ENCODE results near the gene HADHB.

The HADHB gene

DNA sequence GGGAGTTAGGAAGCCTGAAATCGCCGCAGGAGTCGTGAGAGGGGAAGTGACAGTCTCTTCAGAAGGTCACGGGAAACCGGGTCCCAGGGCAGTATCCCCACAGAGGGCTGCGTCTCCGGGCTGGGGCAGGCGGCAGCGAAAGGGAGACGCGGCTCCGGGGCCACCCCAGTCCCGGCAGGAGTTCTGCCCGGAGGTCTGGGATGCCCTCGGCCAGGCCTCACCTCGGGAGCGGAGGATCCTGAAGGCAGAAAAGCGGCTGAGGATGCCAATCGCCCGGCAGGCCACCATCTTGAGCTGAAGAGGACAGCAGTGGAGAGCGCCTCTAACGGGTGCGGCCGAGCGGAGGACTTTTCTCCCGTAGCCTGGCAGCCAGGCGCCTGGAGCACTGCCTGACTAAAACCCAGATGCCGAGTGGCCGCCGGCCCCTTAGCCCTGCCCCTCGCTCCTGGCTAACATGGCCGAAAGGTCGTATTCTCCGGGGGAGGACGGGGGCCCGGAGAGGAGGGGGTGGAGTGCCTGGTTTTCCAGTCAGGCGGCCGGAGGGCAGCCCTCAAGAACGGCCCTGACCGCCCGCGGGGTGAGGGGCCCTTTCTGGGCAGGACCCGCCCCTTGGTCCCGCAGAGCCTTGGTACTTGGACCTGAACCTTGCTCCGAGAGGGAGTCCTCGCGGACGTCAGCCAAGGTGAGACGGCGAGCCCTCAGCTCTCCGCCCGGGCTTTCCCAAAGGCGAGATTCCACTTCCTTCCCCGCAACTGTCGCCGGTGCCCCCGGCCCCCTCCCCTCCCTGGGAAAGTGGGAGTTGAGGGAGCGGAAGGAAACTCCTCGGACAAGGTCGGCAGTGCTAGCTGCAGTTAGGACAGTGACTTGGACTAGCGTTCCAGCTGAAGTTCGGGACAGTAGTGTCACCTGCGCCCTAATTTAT lies at the start of gene HADHB, which contains the start of gene HADHA:
HADHB (plus strand) TSS at position 631 of the 922 bp plus-strand sequence. CDS start 9,316 bp downstream, outside the sequence.
HADHA (minus strand) TSS at position 324 of the 922 bp plus-strand sequence; CDS start at position 288, 36 bp downstream.
- peak; percentile 95 for FAIRE-seq

DNA sequence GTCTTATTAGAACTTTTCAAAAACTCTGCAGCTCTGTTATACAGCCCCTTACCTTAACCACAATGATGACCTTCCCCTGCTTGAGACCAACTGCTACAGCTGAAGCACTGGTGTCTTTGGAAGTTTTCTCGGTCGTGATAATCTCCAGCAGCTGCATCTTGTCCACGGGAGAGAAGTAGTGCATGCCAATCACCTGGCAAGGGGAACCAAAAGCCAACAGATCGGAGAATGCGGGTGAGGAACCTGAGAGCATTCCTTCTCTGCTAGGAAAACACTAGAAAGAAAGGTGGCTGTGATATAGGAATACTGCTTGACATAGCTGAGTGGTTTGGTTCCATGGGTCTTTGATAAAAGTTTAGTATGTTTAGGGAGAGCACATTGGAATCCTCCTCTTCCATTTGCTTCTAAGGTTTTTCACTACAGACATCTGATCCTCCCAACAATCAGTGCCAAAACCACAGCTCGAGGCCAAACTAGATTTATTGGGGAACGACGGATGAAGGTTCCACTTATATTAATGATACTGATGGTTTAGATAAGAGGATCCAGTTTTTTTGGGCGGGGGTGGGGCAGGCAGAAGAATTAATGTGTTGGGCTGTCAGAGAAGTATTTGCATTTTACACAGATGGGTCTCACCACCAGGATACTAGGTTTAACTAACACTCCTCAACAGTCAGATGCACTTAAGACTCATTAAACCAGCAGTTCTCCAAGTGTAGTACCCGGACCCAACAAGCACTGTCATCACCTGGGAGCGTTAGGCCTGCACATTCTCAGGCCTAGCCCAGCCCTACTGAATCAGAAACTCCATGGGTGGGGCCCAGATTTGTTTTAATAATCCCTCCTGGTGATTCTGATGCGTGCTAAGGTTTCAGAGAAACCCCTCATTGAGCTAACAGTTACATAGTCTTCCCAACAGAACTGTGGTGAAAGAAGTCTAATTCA lies 49.4 kb upstream of the HADHB start:
- FAIRE-seq, result no peak

DNA sequence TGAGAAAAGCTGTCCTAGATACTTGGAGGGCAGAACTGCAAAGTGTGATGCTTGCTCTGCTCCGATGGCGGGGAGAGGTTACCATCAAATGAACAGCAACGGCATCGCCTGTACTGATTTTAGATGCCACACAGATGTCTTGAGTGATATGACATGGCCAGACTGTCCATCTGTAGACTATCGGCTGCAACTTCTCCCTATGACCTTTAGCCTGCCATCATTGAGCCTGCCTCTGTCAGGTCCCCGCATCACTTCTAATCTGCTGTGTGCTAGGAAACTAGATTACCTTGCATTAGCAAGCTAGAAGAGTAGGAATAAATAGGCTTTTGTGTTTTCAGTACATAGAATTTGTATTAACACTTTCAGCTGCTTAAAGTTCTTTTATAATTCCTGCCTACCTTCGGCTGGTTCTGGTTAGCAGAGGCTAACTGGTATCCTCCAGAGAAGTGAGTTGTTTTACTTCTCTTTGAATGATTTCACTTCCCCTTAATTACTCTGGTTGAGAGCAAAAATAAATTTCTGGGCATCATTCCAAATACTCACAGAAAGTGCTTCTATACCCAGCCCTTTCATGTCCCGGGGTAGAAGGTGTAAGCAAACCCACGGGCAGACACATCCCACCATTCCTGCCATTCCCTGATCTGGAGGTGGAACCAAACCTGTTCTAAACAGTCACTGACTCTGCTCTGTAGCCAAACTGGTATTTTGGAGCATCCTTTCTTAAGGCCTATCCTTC lies 47.9 kb upstream of the HADHB start:
- FAIRE-seq, result no peak

DNA sequence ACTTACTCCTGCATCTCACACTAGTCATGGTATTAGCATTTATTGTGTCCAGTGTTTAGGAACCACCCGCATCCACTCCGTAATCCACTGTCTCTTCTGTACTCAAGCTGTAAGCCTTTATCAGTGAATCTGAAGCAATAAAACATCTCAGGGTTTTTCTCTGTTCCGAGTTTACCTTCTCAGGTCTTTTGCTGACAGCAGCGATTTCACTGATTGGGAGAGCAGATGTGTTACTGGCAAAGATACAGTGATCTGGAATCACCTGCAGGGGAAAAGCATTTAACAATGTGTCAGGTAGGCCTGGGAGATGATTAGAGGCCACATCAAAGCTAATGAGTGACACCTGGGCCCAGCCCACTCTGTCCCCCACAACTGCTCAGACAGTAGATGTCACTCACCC lies 47.2 kb upstream of the HADHB start:
- FAIRE-seq, result no peak

DNA sequence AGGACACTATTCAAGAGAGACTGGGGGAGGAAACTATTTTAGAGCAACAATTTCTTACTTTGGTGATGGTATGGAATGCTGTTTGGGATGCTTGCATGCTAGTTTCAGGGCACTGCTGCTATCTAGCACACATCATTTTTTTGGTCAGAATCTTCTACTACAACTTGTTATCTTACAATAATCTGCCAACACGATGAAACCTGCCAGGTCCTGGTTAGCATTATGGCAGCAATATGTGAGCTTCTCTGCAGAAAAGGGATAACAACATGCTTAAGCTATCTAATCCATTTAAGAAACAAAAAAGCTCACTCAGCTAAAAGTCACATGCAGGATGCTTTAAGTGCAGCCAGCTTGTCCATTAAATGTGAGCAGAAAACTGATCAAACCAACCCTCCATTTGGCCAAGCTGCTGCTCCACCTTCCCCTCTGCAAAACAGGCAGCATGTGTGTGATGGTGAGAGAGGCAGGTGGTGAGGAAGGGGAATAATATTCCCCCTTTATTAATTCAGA lies 41.7 kb upstream of the HADHB start:
- no peak for FAIRE-seq

DNA sequence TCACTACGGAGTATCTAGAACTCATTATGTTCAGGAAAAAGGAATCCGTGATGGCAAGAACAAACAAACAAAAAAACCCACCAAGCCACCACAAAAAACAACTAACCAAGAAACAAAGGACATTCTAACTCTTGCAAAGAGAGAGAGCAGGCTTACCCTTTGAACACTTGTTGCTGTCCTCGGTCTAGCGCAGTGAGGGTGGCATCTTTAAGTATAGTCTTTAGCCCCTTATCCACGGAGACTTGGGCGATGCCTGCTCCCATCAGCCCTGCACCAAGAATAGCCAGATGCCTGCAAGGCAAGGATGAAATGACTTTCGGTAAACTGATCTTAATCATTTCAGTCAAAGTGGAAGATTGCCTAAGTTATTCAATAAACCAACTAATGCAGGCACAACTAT lies 40.8 kb upstream of the HADHB start:
- no peak for FAIRE-seq

DNA sequence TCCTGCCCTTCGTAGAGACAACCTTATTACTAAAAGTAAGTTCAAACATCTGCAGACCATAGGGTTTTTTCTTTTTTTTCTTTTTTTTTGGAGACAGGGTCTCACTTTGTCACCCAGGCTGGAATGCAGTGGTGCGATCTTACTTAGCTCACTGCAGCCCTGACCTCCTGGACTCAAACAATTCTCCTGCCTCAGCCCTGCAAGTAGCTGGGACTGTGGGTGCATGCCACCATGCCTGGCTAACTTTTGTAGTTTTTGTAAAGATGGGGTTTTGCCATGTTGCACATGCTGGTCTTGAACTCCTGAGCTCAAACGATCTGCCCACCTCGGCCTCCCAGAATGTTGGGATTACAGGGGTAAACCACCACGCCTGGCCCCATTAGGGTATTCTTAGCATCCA lies 32.7 kb upstream of the HADHB start:
- no peak for FAIRE-seq

DNA sequence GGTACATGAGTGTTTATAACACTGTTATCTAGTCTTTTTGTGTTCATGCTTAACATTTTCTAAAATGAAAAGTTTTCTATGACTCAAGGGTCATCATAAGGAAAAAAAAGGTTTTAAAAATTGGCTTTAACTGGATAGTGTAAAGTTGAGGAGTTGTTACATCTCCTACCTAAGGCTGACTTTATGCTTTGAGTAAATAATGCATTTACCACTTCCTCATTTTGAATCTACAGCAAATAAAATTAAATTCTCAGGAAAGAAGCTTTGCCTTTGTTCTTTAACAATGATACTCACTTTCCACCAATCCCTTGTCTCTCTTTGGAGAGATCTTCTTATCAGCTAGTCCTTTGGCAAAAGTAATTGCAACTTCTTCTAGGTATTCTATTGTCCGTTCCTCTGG lies 30.0 kb upstream of the HADHB start:
- no peak for FAIRE-seq

DNA sequence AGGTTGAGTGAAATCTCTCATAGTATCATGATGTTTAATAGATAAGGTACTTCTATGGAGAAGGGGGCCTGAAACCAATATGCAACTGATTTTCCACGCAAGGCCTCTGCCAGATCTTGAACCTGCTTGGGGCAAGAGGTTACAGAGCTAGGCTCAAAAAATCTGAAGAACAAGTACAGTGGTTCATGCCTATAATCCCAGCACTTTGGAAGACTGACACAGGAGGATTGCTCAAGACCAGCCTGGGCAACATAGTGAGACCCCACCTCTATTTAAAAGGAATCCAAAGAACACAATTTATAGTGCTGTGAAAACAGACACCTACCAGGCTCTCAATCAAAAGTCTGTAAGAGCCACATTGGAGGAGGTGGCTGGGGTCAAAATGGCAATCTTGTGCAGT lies 28.9 kb upstream of the HADHB start:
- FAIRE-seq, result no peak

DNA sequence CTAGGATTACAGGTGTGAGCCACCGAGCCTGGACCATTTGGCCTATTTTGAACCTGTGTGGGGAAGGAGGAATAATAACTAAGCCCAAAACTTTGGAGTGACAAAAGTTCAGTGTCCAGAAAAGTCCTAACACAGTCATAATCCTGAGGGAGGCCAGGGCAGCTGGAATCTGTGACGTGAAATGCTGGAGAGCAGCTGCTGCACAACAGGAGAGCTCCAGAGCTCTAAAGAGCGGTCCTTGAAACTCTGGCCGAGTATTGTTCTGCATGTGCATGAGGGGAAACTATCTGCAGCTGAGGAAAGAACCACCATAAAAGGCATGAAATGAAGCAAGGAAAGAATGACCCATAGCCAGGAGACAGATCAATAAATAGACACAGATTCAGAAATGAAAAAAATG lies 28.2 kb upstream of the HADHB start:
- FAIRE-seq, result no peak

DNA sequence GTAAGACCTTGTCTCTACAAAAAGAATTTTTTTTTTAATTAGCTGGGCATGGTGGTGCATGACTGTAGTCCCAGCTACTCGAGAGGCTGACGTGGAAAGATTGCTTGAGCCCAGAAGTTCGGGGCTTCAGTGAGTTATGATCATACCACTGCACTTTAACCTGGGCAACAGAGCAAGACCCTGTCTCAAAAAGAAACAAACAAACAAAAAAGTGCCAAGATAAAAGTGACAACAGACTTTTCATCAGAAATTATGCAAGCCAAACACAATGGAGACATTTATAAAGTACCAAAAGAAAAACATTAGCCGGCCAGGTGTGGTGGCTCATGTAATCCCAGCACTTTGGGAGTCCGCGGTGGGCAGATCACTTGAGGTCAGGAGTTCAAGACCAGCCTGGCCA lies 27.0 kb upstream of the HADHB start:
- FAIRE-seq, result no peak

DNA sequence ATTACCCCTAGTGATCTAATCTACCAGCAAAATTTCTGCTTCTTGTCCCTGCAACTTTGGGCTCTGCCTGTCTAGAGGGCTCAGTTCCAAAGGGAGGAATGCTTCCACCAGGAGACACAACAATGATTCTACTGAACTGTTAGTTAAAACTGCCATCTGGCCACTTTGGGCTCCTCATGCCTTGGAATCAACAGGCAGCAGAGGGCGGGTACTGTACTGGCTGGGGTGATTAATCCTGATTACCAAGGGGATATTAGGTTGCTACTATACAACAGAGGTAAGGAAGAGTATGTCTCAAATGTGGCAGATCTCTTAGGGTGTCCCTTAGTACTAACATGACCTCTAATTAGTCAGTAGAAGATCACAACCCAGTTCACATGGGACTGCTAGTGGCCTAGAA lies 21.7 kb upstream of the HADHB start:
- FAIRE-seq, result no peak

DNA sequence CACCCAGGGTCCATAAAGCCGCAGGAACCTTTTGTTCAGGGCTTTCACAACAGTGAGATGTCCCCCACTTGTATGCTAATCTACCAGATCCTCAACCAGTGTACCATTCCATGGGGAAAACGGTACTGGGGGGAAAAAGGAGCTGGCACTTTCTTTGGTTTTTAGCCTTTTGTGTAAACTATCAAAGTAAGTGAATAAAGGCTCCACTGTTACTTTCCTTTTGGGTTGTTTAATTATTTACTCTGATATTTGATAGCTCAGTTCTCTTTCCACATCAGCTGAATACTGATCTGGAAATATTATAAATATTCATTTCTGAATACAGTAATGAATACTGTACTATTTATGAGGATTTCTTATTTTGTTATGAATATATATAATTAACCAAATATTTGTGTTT lies 20.6 kb upstream of the HADHB start:
- FAIRE-seq, result no peak

DNA sequence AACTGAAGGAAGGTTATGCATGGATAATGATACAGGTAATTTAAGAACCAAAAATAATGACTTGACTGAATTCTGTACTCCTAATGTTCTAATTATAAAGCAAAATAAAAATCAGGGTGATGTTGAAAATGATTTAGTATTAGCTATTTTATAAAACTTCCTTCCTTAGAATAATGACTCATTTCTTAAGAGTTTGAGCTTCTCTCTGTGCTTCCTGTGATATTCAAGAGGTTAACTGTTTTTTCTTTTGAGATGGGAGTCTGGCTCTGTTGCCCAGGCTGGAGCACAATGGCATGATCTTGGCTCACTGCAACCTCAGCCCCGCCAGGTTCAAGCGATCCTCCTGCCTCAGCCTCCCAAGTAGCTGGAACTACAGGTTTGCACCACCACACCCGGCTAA lies 15.1 kb upstream of the HADHB start:
- FAIRE-seq, result no peak

DNA sequence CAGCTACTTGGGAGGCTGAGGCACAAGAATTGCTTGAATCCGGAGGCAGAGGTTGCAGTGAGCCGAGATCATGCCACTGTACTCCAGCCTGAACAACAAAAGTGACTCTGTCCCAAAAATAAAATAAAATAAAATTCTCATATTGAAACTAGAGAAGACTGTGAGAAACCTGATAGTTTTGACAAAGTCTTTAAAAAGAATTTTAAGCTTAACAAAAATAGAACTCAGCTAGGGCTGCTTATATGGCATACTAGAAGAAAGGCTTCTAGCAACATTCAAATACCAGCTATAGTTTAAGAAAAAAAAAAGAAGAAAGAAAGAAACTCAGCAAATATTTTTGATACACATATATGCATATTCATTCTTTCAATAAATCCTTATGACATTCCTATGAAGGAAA lies 13.9 kb upstream of the HADHB start:
- peak; percentile 27 for FAIRE-seq

DNA sequence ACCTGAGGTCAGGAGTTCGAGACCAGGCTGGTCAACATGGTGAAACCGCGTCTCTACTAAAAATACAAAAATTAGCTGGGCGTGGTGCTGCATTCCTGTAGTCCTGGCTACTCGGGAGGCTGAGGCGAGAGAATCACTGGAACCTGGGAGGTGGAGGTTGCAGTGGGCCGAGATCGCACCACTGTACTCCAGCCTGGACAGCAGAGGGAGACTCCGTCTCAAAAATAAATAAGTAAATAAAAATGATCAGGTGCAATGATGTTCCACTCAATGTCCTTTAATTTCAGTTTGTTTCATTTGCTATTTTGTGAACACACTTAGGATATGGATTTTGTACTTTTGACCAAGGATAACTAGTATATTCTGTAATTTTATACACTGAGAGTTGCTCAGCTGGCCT lies 9.7 kb upstream of the HADHB start:
- no peak for FAIRE-seq

DNA sequence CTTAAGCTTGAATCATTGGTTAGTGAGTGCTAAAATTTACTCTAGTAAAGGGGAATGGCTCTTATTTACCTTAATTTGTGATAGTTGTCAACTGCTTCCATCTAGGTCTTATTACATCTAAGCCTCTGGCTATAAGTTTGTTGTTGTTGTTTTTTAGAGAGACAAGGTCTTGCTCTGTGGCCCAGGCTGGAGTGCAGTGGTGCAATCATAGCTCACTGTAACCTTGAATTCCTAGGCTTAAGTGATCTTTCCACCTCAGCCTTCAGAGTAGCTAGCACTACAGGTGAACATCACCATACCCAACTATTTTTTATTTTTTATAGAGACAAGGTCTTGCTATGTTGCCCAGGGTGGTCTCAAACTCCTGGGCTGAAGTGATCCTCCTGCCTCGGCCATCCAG lies 6.9 kb upstream of the HADHB start:
- no peak for FAIRE-seq

DNA sequence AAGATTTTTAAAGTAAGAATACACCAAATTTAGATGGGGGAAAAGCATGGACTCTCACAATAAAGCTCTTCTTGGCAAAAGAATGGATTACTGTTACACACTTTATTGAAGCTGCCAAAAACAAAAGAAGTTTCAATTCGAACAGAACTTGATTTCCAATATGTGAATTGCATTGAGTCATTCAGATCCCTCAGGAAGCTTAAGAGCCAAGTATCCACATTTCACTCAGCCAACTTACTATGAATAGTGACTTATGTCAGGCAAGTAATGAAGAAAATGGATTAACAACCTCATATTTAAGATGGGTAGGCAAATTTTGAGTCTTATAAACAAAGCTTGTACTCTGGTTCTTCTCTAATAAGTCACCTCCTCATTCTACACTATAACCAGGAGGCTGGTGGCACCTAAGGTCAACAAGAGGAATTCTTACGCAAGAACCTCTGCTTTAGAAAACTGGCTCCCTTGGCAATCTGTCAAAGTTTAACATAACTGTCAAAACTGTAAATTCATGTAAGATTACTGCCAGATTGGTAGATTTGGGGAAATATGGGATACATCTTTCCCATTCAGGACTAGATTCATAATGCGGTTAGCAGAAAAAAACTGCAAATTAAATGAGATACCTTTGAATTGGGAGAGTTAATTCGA lies 6.3 kb upstream of the HADHB start:
- FAIRE-seq, result no peak

DNA sequence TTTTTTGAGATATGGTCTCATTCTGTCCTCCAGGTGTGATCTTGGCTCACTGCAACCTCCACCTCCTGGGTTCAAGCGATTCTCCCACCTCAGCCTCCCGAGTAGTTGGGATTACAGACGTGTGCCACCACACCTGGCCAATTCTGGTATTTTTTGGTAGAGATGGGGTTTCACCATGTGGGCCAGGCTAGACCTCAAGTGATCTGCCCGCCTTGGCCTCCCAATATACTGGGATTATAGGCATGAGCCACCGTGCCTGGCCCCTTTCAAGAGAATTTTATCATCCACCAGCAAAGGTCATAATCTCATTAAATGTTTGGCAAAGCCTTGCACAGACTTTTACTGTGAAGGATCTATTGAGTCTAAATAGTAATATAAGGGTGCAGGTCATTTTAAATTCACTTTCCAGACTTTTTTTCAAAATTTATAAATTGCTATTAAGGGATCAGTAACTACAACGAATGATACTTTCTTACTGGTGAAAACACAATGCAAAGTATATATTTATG lies 2.8 kb upstream of the HADHB start:
- FAIRE-seq, result no peak

DNA sequence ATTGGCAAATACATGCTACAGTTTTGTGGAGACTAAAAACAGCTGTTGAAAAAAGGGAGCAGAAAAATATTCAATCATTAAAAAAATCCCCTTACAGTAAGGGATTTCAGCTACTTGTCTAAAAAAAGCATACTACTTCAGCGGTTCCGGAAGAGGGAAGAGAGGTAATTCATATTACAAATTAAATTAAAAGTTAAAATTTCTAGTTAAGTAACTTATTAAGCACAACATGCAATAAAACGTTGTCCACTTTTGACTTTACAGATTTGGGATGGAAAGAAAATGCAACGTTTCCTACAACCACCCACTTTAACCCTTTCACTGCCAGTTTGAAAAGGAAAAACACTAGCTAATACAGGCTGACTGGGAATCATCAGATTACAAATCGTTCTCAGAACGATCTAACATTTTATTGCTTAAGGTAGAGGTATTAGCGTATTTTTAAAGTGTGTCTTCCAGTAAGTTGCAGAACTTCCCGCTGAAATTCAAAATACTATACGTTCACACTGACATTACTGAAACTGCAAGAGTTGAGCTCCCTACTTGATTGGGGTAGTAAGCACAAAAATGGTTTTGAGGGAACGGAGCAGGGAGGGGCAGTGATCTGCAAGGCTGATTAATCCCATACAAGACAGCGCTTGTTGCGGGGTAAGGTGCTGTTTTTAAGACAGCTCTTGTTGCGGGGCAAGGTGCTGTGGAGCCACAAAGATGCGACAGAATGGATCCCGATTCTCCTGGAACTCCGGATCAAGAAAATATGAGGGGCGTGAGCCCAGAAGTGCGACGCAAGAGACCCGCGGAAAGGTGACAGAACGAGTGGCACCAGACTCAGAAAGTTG lies 1.1 kb upstream of the HADHB start:
- FAIRE-seq, result peak; percentile 55

DNA sequence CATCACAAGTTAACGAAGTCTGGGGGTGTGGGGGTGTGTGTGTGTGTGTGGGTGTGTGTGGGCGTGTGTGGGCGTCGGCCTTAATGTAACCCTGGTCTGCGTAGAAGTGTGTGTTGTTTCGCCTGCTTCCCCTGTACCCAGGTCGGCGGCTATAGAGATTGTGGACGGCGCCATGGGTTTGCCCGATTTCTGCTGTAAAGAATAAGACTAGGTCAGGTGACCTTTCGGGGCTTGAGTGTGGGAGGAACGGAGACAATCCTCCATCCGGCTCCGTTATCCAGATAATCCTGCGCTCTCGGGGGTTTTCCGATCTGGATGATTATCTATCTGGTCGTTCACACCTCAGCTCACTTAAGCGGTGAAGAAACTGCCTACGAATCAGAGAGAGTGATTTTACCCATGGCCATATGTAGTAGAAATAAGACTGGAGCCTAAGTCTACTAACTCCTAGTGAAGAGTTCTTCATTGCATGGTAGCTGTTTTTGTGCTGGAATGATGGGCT lies 543 bp downstream of the HADHB start:
- FAIRE-seq, result no peak

Measured in G401.6 (cell line).